GM19438 (cell line): ENCODE data around the gene AUTS2.
"Not testable (repeated sequence)": the region's sequence is repeated elsewhere in the genome, so short reads cannot be mapped to it uniquely, and the experiment has no call there.

Source experiments
- ATAC-seq: cut with Tn5 transposase; IDR thresholded peaks from one replicate; pipeline ENCODE4 v1.9.1; 2021; ENCODE audit warnings: low read depth; ENCODE audit not compliant: unreplicated experiment

Gene AUTS2

DNA sequence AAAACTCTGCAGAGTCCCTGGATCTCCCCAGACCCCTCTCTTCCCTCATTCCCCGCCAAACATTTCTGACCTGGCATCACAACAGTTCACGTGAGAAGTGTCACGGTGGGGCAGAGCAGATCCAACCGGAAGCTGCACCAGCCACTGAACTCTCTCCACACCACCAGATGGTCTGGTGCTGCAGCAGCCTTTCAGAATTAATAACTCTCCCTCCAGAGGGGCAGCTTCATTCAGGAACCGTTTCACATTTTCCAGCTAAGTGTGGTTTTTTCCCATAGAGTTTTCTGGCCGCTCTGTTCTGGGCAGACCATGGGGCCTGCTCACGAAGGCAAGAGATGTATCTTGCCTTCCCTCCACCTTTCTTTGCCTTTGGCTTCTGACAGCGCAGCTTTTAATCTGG is 1047.0 kb downstream of the AUTS2 start:
- no peak for ATAC-seq

DNA sequence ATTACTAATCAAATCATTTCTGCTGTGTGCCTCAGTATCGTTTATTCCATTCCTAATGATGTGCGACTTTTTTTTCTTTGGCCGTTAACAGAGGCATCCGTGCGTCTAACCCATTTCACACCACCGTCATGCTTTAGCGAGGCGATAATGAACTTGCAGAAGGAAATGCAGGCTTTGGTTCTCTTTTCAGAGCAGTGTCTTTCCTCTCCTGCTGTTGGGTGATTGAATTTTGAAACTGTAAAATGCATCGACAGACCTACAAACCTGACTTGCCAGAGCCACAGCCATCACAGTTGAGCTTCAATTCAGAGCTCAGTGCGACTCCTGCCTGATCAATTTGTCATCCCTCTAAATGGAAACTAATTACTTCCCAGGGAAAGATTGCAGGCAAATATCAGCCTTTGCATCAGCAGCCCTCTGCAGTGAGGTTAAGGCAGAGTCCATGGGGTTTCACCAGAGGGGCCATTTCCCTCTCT is 1047.6 kb downstream of the AUTS2 start:
- ATAC-seq, result no peak

DNA sequence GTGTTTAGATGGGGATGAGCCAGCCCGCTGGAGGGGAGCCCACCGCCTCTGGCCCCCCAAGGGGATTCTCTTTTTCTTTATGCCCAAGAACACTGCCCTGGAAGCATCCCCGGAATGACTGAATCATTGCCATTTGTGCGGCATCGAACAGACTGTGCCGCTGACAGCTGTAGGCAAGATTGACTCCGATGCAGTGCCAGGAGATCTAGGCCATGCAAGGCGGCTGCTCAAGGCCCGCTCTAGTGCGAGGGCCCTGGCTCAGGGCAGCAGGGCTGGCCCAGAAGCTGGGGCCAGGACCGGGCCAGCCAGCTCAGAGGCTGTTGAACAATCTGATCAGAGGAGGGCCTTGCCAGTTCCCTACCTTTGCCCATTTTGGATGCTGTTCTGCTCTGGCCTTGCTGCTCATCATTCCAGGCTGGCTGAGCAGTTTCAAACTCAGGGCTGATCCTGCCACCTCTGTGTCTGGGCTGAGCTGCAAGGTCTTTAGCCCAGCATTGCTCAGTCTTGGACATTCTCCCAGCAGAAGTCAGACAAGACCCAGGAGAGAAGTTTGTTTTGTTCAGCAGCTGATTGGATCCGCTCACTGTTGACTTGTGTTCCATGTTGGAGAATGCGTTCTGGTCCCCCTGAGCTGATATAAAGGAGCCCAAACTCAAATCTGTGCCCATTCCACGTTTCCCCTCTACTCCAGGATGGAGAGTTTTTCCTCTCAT is 1048.4 kb downstream of the AUTS2 start:
- ATAC-seq, result no peak

DNA sequence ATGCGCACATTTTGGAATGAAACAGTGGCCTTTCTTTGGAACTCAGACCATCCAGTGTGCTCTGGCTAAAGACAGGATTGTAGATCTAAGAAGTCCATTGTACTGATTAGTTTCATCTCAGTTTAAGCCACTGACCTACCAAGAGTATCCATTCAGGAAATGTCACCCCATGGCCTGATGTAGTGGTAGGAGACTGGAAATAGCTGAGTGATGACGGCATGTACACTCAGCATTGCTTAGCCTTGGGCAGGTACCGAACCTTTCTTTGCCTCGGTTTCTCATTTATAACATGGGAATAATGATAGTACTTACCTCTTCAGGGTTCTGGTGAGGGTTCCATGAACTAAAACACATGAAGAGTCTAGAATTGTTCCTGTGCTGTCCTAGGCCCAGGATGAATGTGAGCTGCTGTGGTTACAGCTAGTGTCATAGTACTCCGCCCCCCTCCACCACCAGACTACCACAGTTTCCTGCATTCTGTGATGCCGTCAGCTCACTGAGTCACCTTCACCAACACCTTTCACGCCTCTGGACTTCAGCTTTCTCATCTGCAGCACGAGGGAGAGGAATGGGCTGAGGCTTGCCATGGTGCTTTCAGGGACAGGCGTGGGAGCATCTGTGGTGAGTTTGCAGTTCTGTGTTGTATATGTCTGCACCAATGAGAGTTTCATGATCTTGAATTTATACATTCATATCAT is 1049.7 kb downstream of the AUTS2 start:
- no peak for ATAC-seq

DNA sequence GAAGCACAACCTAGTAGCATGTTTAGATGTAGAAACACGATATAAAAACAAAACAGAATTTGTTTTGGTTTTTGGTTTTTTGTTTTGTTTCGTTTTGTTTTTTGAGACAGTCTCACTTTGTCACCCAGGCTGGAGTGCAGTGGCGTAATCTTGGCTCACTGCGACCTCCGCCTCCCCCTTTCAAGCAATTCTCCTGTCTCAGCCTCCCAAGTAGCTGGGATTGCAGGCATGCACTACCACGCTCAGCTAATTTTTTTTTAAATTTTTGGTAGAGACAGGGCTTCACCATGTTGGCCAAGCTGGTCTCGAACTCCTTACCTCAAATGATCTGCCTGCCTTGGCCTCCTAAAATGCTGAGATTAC is 1050.2 kb downstream of the AUTS2 start:
- ATAC-seq, result not testable (repeated sequence)

DNA sequence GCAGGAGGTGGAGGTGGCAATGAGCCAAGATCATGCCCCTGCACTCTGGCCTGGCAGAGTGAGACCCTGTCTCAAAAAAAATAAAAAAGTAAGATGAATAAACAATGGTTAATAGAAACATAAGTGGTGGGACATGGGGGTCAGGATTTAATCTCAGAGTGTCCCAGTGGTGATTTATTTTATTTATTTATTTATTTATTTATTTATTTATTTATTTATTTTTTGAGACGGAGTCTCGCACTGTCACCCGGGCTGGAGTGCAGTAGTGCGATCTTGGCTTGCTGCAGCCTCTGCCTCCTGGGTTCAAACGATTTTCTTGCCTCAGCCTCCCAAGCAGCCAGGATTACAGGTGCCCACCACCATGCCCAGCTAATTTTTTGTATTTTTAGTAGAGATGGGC is 1051.0 kb downstream of the AUTS2 start:
- no peak for ATAC-seq

DNA sequence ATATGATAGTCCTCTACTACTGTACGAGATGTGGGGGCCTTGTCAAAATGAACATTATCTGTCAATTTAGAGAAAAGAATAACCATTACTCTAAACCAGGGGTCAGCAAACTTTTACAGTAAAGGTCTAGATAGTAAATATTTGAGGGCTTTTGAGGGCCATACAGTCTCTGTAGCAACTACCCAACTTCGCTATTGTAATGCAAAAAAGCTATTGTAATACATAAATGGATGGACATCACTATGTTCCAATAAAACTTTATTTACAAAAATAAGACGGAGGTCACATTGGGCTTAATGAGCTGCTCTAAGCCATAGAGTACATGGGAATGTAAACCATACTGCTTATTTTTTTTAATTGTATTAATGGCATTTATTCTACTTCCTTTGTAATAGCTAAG is 1055.9 kb downstream of the AUTS2 start:
- ATAC-seq, result no peak

DNA sequence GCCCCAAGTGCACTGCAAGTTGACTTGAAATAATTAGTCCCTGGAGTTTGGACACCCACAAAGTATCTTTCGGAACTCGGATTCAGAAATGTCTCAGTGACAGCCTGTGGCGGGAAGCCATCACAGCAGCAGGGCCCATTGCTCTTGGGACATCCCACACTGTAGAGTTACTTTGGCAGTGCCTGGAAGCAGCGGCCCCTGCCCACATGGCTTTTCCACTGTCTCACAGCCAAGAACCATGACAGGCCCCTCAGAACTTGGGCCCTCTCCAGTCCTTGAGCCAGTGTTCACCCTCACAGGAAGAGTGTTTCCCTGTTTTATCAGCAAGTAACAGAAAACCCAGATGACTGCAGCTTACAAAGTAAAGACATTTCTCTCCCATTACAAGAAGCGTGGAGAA is 1056.7 kb downstream of the AUTS2 start:
- no peak for ATAC-seq

DNA sequence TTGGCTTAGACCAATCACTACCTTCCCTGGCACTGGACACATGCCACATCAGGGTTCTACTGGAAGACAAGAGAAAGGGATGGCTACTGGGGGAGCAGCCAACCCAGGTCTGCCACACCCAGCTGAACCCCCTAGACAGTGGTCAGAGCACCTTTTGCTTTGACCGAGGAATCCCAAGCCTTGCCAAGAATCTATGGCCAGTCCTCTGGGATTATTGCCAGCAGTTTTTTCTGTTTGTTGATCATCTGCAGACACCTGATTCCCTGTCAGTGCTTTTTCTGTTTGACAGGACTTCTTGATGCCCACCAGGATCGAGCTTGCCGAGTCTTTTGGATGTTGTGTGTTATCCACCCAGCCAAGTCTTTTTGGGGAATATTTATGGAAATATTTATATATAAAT is 1057.4 kb downstream of the AUTS2 start:
- no peak for ATAC-seq

DNA sequence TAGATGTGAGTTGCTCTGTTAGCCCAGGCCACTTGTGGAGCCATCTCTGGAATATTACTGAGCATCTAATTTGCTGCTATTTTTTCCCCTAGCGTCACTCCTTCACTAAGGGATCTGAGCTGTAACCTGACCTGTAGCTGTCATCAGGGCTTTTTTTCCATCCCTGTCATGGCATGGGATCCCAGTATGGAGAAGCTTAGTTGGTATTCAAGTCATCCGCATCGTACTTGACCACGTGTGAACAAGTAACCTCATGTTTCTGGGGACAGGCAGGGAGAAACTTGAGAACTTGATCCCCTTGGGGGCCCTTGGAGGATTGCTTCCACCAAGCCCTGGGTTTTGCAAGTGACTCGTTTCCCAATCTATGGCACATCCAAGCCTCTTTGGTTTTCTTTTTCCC is 1059.3 kb downstream of the AUTS2 start:
- no peak for ATAC-seq

DNA sequence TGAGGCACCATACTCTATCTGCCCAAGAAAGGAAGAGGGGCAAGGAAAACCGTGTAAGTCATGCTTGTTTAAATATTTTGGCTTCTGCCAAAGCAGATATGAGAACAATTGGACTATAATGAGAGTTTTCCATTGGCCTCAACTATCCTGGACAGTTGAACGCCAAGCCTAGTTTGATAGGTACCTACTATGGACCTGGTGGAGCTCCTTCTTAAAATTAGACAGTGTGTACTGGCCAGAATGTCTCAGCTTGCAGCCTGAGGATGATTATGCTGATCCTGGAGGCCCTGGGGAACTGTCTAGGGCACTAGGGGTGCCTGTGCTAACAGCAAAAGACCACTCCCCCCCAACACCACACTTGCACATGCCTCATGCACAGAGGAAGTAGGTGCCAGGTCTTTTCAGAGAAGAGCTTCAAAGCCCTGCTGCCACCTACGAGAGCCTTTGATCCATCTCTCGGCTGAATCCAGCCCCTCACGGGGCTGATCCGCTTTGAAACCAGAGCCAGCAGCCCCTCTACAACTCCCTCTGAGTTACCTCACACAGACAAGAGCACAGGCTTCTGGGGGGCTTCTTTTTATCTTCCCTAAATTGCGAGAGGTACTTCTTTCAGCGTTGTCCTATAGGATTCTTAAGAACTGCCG is 1059.8 kb downstream of the AUTS2 start:
- no peak for ATAC-seq

DNA sequence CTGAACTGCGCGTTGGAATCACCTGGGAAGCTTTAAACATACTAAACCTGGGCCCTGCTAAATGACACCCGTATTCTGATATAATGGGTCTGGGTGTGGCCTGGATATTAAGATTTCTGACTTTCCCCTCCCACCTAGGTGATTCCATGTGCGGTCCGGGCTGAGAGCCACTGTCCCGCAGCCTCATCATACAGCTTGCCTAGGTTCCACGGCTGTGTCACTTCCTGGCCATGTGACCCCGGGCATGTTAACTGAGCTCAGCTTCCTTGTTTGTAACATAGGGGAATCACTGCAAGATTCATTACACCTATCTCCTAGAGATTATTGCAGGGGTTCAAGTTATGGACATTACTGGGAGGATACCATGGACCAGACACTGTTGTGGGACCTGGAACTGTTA is 1061.0 kb downstream of the AUTS2 start:
- ATAC-seq, result no peak

DNA sequence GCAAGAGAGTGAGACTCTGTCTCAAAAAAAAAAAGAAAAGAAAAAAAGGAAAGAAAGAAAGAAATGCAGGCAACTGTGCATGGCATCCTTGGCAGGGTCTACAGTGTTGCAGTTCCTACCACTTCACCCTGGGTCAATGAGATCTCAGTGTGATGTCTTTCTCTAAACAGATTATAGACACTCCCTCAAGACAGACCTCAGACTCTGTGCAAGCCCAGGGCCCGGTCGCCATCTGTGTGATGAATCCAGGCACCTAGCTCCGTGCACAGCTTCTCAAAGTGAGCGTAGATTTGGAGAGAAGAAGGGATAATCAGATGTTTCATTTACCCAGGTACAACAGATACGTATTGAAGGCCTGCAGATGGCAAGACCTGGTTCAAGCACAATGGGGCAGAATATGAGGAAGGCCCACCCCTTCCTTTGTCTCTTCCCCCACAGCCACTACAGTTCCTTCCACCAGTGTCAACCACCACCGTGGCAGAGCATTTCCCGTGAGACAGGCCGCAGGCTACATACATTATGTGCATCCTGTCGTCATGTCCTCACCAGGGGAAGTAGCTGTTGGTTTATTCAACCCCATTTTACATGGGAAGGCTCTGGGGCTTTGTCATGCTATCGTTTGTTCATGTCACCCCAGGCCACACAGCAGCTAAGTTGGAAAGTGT is 1062.0 kb downstream of the AUTS2 start:
- ATAC-seq, result no peak

DNA sequence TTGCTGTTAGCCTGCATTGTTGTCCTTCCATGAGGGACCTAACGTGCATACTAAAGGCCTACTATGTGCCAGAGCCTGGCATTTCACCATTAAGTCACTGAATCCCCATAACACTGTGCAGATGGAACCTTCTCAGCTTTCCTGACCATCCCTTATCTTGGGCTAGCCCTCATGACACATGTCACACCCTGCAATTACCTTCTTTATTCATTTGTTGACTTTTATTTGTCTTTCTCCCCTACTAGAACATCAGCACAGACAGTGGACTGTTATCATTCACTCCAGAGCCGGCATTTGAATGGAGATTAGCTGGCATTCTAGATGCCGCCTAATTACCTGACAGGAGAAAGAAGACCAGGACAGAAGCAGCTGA is 1062.5 kb downstream of the AUTS2 start:
- no peak for ATAC-seq

DNA sequence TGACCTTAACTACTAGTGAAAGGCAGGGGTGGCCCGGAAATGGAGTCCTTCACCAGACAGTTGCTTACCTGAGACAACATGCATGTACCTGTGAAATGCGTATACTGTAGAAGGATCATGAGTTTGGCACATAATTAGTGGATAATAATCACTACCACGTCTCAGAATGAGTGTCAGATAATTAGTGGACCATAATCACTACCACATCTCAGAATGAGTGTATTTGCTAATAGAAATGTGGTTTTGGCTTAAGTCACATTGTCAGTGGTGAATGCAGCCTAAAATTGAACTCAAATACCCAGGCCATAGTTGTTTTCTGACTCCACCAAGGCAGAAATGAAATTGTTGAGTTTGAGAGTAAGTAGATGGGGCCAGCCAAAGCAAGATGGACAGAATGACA is 1065.4 kb downstream of the AUTS2 start:
- ATAC-seq, result no peak

DNA sequence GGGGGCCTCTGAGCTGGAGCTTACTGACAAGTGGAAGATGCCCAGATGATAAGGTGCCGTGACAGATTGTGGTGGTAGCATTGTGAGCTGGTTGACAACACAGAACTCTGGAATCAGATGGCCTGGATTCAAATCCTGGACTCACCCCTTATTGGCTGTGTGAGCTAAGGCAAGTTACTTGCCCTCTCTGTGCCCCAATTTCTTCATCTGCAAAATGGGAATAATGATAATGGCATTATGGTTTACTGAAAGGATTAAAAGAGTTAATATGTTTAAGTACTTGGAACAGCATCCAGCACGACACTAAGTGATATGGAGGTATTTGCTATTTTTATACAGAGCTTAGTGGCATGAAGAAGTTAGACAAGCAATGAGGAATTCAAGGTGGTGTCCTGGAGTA is 1067.7 kb downstream of the AUTS2 start:
- no peak for ATAC-seq

DNA sequence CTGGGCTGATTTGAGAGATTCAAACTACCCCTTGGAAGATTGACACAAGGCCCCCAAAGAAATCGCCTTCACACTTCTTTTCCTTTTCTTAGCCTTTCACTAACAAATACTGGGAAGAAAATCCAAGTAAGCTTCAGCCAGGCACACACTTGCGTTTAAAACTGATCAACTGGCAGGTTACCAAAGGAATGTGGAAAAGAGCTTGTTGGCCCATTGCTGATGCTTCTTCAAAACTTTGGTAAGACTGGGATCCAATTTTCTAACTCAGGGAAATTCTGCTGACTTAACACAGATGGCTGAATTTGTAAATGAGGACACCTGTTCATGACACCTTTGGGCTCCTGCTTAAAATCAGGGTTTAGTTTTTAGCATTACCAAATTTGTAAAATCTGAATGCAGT is 1069.1 kb downstream of the AUTS2 start:
- no peak for ATAC-seq

DNA sequence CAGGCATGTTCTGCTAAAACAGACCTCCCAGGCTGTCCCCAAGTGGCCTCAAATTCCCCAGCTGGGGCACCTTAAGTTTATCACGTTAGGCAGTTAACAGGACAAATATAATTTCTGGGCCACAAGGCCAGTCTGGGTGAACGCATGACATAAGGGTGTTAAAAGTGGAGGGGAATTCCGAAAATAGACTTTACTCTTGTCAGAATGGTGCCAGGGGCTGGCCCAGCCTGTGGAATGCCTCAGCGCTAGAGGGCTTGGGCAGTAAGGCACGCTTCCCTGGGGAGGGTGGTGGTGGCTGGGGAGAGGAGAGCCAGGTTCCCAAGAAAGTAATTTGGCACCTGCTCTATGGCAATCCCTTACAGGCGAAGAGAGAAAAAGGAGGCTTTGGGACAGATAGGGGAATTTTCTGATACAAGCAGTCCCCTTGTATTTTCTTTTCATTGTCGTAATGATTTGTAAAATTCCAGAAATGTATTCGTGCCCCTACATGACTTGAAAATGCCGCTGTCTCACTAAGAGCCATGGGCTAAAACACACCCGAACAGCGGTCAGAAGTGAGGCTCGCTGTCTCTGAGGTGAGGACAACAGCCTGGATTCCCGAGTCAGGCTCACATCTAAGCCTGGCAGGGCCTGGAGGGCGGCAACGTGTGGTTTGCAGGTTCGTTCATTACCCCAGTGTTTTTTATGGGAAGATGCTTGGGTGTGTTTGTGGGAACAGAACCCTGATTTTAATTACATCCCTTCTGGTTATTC is 1070.5 kb downstream of the AUTS2 start:
- no peak for ATAC-seq

DNA sequence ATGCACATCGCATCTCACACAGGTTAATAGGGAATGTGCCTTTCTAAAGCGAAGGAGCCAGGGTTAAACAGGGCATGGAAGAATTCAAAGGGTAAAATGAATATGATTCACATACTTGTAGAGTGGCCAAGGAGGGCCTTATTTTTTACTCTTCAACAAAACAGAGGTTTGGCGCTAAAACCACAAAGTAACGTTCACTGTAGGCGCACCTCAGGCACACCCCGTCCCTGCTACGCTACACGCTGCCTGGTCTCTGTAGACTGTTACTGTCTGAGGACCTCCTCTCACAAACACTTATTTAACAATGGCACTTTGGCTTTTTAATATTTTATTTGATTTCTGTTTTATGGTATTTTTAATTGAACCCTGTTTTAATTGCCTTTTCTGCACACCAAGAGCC is 1071.6 kb downstream of the AUTS2 start:
- no peak for ATAC-seq

DNA sequence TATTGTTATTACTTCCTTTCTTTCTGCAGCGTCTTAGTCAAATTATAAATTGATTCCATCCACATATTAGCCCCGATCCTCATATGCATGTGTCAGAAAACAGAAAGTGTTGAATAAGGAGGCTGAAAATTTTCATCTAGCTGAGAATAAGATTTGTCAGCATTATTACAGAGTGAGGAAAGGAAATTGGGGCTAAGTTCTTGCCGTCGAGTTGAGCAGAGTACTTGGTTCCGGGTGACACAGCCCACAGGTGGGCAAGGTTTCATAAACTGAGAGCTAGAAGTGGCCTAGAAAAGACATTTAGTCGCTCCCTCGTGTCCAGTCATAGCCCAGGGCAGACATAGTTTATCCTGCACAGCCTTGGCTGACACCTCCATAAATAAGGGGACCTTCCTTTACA is 1072.0 kb downstream of the AUTS2 start:
- ATAC-seq, result no peak
